HG02798 (cell line): Measurements from ENCODE around the gene FBXW5.

ENCODE experiments used
- ATAC-seq: cut with Tn5 transposase; IDR thresholded peaks from one replicate; pipeline ENCODE4 v1.9.1; 2021; ENCODE audit warnings: mild to moderate bottlenecking; ENCODE audit not compliant: unreplicated experiment, poor library complexity

The FBXW5 gene

GRCh38 chr9:136978865-136979544 lies 34.5 kb upstream of the FBXW5 start:
- no peak for ATAC-seq

- no peak for ATAC-seq
Measured at GRCh38 chr9:136978073-136978864, 33.7 kb upstream of the FBXW5 start.

GRCh38 chr9:136977649-136978072 lies 33.1 kb upstream of the FBXW5 start:
- ATAC-seq, result no peak

- no peak for ATAC-seq
Measured at GRCh38 chr9:136977223-136977622, 32.7 kb upstream of the FBXW5 start, which contains the start of gene PTGDS. Gene PTGDS (plus strand): TSS chr9:136977504. CDS start chr9:136977579, 75 bp downstream.

- no peak for ATAC-seq
Measured at GRCh38 chr9:136975644-136976043, 31.1 kb upstream of the FBXW5 start.

GRCh38 chr9:136974817-136975535 lies 30.4 kb upstream of the FBXW5 start:
- ATAC-seq, result no peak

GRCh38 chr9:136973618-136974617 lies 29.4 kb upstream of the FBXW5 start:
- no peak for ATAC-seq

GRCh38 chr9:136972743-136973142 lies 28.2 kb upstream of the FBXW5 start:
- ATAC-seq, result no peak

GRCh38 chr9:136972335-136972734 lies 27.8 kb upstream of the FBXW5 start:
- no peak for ATAC-seq

- ATAC-seq, result no peak
Measured at GRCh38 chr9:136971746-136972145, 27.2 kb upstream of the FBXW5 start.

GRCh38 chr9:136970361-136970760 lies 25.8 kb upstream of the FBXW5 start:
- no peak for ATAC-seq

- ATAC-seq, result no peak
Measured at GRCh38 chr9:136969774-136970173, 25.2 kb upstream of the FBXW5 start.

- ATAC-seq, result no peak
Measured at GRCh38 chr9:136969150-136969549, 24.6 kb upstream of the FBXW5 start.

- ATAC-seq, result no peak
Measured at GRCh38 chr9:136968333-136969127, 24.0 kb upstream of the FBXW5 start.

- no peak for ATAC-seq
Measured at GRCh38 chr9:136965771-136966484, 21.4 kb upstream of the FBXW5 start.

GRCh38 chr9:136964833-136965422 lies 20.4 kb upstream of the FBXW5 start:
- no peak for ATAC-seq

- no peak for ATAC-seq
Measured at GRCh38 chr9:136964171-136964689, 19.7 kb upstream of the FBXW5 start.

- ATAC-seq, result no peak
Measured at GRCh38 chr9:136963751-136964150, 19.2 kb upstream of the FBXW5 start.
